HG03469 (cell line): Measurements from ENCODE around the gene HECTD4.

Experiments
- ATAC-seq: cut with Tn5 transposase; IDR thresholded peaks from one replicate; pipeline ENCODE4 v1.9.1; 2021; ENCODE audit warnings: mild to moderate bottlenecking, moderate library complexity, moderate number of reproducible peaks; ENCODE audit not compliant: unreplicated experiment

HECTD4 gene

DNA sequence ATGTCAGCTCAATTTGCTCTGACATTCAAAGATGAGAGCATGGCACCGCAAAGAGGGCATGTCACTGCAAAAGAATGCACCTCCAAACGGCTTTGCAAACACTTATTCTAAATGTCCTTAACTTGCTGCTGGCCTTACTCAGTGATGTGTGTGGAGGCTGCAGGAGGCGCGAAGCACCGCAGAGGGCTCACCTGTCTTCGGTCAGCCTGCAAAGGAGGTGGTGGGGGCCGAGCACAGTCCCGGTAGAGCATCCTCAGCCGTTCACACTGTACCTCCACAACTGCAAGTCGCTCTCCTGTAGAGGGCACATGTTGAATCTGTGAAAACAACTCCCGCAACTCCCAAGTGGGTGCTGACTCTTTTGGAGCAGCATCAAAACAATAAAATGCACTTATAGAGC lies 163.0 kb downstream of the HECTD4 start:
- ATAC-seq = no peak

DNA sequence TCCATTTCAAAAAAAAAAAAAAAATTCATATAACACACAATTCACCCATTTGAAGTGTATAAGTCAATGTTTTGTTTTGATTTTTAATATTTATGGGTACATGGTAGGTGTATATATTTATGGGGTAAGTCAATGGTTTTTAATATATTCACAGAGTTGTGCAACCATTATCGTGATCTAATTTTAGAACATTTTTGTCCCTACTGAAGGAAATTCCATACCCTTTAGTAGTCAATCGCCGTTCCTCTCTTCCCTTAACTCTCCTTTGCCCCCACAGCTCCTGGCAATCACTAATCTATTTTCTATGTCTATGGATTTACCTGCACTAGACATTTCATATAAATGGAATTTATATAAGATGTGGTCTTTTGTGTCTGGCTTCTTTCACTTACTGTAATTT lies 164.1 kb downstream of the HECTD4 start:
- no peak for ATAC-seq

DNA sequence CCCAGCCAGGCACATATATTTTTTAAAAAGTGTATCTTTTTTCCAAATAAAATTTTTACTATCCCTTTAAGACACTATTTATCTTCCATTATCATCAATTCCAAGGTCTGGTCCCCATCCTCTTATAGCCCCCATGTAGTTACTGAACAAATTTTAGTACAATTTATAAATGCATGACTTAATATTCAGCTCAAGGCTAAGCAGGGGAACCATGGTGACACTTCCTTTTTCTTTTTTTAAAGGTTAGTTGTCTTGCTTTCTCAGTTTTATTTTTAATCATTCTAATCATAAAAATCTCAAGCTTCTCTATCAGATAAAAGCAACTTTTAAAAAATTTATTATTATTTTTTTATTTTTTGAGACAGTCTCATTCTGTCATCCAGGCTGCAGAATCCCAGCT lies 164.6 kb downstream of the HECTD4 start:
- ATAC-seq = no peak

DNA sequence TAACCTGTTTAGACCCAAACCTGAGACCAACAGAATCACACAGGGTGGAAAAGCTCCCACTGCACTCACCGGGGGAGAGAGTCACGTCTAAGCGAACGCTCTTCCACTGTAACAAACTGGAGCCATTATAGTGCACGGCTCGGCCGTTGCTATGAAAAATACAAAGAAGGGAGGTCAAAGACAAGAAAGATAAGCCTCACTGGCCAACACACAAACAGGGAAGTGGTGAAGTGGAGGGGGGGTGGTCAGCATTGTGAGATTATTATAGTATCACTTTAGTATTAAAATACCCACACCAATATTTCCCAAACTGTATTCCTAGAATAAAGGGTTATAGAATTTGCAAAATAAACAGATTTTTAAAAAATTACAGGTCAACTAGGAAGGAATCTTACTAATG lies 166.0 kb downstream of the HECTD4 start:
- no peak for ATAC-seq

DNA sequence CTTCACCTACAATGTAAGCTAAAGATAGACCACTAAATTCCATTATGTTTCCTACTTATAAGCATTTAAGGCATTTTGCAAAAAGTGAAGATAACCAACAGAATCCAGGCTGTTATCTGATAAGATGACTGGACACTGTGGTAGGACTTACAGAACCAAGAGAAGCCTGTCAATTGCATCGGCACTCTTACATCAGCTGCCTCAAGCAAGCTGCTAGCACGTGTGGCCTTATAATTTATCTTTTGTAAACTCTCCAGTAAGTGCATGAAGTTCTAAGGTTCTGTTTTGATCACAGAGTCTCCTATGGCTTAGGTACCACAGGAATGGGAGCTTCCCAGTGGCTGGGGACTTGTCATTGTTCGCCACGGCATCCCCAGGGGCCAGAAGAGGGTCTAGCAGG lies 168.2 kb downstream of the HECTD4 start:
- ATAC-seq = no peak

DNA sequence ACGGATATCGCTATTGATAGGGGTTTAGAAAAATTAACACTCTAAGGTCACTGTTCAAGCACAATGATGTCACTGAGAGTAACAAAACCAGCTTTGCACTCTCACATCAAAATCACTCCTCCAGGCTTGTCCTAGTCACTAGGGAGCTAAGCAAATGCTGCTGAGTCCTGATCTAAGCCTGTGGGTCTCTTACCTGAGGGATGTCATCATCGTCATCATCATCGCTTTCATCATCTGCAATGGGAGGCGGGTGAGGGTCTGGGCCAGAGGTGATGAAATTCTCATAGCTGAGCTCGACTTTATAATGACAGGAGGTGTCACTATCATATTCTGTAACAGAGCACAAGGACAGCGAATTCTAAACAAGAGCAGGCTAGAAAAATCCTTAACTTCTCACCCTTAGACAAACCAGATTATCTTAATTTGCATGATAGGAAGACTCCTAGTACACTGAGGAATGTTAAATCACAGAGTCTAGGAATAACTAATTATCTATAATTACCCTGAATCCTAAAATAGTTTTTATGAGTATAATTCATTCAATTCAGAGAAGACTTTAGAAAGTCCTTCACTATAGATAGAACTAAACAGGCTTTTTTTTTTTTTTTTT lies 173.8 kb downstream of the HECTD4 start:
- no peak for ATAC-seq

DNA sequence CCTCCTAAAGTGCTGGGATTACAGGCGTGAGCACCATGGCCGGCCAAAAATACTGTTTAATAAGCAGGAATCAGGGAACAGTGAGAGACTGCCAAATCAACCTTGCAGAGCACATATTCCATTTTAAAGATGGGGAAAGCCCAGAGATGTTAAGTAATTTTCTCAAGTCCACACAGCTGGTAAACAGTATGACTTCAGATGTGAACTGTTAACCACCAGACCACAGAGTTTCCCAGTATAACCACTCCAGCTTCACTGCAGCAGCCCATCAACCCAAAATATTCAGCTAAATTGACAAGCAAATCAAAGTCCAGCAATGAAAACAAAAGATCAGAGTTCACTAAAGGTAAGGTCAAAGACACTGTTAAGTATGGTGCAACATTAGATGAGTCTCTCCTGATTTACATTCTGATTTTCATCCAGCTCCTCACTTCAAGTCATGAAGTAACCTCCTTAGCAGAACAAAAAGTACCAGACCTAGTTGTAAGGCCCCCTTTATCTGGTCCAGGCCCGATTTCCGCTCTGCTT lies 174.8 kb downstream of the HECTD4 start:
- no peak for ATAC-seq

DNA sequence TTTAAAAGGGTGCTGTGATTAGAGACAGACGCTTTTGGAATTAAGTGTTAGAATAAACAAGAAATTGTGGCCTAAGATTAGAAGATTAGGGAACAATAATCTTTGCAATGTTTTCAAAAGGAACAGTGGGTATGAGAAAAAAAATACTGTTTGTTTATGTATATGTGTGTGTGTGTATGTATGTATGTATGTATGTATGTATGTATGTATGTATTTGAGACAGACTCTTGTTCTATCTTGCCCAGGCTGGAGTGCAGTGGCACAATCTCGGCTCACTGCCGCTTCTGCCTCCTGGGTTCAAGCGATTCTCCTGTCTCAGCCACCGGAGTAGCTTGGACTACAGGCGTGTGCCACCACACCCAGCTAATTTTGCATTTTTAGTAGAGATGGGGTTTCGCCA lies 175.3 kb downstream of the HECTD4 start:
- ATAC-seq = no peak

DNA sequence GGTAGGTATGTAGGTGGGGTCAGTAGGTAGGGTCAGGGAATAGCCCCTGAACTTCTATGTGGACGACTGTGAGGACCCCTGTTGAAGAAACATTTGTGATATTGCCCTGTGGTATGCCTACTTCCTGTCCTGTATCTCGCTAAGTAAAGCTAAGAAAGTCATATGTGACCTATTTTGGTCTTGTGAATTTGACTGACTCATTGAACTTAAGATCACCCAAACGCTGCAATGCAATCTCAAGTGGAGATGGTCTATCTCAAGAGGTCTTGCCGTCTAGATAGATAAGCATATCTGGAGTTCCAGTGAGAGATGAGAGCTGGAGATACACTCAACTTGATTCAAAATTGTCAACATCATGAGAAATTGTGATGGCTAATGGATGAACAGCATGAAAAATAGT lies 183.1 kb downstream of the HECTD4 start:
- no peak for ATAC-seq

DNA sequence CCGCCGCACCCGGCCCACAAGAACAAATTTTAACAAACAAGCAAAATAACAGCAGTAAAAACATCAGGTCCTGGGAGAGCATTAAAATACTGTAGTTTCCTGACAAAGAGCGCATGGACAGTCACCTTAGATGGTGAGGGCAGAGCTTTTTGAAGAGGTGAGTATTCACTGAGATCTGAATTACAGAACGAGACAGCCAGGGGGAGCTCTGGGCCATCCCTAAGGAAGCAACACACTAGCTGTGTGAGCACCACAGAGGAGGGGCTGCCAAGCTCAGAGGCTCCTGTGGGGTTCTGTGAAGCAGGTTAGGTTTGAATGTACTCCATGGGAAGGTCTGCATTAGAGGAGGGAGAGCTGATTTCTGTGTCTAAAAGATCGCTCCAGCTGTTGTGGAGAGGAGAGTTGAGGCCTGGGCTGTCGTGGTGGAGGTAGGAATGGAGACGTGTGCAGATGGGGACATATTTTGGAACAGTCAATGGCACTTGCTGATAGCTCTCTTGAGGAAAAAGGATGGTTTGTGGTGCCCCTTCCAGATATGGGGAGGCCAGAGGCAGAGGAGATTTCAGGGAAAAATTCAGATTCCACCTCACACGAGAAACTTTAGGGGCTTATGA lies 184.0 kb downstream of the HECTD4 start:
- no peak for ATAC-seq

DNA sequence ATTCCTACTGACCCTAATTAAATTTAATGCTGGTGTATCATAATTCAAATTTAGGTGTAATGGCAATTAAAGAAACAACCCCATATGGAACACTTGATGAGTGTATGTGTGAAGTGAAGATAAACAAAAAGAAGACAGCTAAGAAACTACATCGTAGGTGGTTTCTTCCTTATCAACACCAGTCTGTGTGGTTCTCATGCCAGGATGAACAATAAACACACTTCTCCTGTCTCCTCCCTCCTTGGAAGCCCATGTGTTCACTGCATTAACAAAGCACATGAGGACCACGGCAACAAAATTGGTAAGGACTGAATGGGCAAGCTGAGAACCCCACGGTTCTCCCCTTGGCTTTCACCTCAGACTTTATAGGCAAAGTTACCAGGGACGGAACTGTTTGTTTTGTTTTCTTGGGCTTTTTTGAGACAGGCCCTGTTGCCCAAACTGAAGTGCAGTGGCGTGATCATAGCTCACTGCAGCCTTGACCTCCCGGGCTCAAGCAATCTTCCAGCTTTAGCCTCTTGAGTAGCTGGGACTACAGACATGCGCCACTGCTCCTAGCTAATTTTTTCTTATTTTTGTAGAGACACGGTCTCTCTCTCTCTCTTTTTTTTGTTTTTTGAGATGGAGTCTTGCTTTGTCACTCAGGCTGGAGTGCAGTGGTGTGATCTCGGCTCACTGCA lies 185.9 kb downstream of the HECTD4 start:
- ATAC-seq = no peak

DNA sequence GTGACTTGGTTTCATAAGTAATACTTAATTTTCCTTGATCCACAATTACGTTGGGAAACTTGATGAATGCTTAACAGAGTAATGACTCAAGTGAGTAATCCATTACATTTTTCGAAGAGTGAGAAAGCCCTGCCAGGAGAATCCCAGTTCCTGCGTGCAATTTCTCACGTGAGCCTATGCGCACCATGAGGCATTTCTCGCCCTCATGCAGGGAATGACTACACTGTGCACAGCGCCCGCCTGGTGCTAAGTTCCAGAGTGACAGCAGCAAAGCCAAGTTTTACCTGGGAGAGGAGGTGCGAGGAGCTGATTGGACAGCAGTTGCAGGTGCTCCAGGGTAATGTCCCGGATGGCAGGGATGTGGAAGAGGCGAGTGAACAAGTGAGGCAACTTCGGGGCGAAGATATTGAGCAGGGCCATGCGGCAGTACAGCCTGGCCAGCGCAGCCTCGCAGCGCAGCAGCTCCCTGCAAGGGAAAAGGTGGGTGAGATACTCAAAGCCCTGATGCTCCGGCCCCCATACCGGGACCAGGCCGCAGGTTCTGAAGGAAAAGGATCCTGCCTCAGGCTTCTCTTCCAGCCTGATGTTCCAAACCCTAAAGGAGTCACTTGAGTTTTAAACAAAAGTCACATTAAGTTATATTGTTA lies 187.5 kb downstream of the HECTD4 start:
- no peak for ATAC-seq

DNA sequence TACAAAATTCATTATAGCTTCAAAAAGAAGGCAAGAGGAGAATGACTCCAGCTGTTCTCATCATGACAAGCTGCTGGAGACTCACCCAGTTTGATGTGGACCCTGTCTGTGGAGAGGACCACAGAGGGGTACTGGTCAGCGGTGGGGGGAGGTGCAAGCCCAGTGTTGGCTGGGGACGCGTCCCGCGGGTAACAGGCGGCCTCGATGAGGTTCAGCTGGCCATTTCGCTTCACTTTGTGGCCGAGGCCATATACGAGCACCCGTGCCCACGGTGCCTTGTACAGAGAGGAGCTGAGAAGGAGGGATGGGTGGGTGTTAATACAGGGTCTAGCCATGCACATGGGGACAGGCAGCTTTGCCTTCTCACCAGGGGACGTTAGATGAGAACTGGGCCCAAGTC lies 189.8 kb downstream of the HECTD4 start:
- ATAC-seq = no peak

DNA sequence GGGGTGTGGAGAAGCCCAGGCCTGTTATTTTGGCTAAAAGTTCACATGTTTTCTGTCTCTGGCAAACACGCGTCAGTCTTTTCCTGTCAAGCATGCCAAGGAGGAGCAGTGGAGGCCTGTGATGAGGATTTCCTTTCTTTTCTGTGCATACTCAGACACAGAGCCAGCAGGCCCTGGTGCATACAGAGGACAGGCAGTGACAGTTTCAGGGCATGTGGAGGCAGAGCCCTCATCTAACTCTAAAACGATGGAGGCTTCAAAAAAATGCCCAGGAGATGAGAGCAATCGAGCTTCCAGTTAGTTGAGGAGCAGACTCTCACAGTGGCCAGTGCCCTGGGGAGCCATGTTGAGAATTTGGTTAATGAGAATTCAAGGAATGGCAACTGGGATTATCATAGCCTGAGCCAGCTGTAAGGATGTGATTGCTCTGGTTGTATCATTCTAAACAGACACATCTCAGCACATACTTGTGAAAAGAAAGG lies 190.3 kb downstream of the HECTD4 start:
- ATAC-seq = no peak

DNA sequence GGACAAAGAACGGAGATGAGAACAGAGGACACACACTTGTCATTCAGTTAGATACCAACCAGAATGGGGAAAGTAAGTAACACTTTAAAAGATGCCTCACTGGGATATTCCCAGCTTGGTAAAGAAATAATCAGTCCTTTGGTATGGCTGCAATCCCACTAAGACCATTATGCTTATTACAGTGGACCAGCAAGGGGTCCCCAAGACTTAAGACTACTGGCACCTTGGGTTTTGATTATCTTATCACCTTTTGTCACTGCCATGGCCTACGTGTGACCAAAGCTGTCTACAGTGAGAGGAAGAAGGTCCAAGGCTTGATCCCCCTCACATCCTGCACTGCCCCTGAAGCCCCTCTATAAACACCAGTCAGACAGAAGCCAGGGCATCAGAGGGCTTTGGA lies 191.0 kb downstream of the HECTD4 start:
- ATAC-seq = no peak

DNA sequence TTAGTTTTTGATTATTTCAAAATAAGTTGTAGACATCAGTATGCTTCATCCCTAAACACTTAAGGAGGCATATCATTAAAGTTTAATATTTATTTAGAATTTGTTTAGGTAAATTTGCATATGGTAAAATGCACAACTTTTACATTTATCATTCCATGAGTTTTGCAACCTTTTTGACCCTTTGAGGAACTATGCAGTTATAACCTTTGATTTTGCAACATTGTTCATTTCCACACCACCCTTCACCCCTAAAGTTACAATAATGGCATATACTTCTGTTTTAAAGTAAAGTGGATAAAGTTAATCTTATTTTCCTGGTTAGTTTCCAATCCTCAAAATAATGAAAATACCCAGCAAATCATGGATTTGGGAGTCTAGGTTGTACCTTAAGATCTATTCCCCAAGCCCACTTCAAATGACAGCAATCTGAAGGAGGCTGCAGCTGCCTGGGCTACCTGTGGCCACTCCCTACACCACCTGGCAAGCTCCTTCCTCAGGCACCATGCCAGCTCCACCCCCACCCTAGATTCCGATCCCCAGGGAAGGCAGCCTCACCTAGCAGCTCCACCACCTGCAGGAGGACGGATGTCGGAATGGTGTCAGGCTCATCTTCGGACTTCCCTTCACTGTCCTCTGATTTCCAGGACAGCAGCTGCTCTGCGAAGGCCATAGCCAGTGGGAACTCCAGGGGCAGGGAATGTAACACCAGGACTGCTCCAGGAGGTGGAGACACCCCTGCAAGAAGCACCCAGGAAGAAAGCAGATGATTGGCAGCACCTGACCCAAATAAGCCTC lies 191.8 kb downstream of the HECTD4 start:
- ATAC-seq = no peak

DNA sequence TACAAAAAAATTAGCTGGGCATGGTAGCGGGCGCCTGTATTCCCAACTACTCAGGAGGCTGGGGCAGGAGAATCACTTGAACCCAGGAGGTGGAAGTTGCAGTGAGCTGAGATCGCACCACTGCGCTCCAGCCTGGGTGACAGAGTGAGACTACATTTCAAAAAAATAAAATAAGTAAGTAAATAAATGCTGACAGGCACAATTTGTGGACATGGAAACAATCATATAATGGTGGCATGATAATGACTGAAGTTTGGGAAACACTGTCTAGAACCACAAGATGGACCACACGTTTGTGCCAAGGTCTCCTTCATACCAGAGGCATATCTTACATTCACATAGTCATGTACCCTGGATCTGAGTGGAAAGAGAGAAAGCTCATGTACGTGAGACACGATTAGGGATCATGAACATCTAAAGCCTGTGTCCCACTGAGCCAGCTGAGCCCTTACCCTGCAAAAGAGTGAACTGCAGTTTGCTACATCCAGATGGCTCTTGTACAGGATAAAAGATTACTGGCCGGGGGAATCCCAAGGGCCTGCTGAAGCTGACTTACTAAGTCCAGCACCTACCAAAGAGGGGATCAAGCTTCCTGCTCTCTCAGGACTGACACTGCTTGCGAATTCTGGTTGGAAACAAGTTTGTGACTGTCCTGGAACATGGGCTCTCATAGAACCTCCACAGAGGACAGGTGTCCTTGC lies 194.0 kb downstream of the HECTD4 start:
- ATAC-seq = no peak

DNA sequence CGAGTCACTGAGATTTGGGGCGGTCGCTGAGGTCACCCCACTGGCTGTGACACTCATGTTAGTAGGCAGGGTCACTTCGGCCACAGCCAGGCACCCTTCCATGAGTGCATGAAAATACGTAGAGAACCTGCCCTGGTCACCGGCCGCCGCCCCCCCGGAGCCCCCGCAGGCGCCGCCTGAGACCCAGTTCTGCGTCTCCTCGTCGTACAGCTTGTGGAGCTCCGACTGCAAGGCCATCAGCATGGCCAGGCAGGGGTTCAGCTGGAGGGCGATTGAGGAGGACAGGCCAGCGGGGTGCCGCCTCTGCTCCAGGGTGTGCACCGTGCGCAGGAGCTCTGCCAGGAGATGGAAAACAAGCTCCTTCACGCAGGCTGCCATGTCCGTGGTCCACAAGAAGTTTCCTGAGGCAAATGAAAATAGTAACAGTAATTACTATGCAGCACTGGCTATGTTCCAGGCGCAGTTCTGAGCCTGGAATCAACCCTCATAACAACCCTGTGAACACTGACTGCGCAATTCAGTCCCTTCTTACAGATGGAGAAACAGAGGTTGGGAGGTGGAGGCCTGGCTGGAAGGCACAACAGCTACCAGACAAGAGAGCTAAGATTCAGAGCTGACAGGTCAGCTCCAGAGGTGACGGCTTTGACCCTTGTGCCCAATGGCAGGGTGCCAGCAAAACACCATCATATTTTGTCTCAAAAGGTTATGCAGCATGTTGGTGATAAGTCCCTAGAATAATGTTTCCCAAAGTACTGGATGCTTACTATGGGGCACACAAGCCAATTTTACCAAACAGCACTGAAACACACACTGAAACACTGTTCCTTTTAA lies 196.9 kb downstream of the HECTD4 start:
- no peak for ATAC-seq
